ENCODE data around the gene HOXD11.

The HOXD11 gene

GRCh38 chr2:176107731-176108181, 676 bp downstream of the HOXD11 start:
- Histone ChIP-seq H3K9me3 (ENCODE audit: insufficient read depth, low read length) (no peaks in the 10 kb centered on the region), H4K20me1 (ENCODE audit: insufficient read depth, low read length) (no peaks in the 10 kb centered on the region), H3K79me2 (ENCODE audit: low read length) (no peaks in the 10 kb centered on the region), H3K9ac (ENCODE audit: low read length) (no peak overlapping the region), H2AFZ (ENCODE audit: low read depth, low read length) (no peak overlapping the region), H3K27me3 (ENCODE audit: low read depth, low read length) (no peaks in the 10 kb centered on the region), H3K4me1 (ENCODE audit: low read length) (peaks cover 28% of the 10 kb centered on the region), H3K27ac (ENCODE audit: low read length) (no peak overlapping the region), H3K4me2 (ENCODE audit: low read length) (no peak overlapping the region), H3K36me3 (replicated peaks; ENCODE audit: low read depth, low read length) (no peaks in the 10 kb centered on the region), H3K4me3 (ENCODE audit: low read length) (no peak overlapping the region)
- TF ChIP-seq EZH2phosphoT487 (IDR thresholded peaks at IDR 0.05; ENCODE audit: low read depth), result no peak
- TF ChIP-seq, protein P1, sequence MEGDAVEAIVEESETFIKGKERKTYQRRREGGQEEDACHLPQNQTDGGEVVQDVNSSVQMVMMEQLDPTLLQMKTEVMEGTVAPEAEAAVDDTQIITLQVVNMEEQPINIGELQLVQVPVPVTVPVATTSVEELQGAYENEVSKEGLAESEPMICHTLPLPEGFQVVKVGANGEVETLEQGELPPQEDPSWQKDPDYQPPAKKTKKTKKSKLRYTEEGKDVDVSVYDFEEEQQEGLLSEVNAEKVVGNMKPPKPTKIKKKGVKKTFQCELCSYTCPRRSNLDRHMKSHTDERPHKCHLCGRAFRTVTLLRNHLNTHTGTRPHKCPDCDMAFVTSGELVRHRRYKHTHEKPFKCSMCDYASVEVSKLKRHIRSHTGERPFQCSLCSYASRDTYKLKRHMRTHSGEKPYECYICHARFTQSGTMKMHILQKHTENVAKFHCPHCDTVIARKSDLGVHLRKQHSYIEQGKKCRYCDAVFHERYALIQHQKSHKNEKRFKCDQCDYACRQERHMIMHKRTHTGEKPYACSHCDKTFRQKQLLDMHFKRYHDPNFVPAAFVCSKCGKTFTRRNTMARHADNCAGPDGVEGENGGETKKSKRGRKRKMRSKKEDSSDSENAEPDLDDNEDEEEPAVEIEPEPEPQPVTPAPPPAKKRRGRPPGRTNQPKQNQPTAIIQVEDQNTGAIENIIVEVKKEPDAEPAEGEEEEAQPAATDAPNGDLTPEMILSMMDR (IDR thresholded peaks at IDR 0.05; ENCODE audit: low read depth, low read length), result no peak

DNA sequence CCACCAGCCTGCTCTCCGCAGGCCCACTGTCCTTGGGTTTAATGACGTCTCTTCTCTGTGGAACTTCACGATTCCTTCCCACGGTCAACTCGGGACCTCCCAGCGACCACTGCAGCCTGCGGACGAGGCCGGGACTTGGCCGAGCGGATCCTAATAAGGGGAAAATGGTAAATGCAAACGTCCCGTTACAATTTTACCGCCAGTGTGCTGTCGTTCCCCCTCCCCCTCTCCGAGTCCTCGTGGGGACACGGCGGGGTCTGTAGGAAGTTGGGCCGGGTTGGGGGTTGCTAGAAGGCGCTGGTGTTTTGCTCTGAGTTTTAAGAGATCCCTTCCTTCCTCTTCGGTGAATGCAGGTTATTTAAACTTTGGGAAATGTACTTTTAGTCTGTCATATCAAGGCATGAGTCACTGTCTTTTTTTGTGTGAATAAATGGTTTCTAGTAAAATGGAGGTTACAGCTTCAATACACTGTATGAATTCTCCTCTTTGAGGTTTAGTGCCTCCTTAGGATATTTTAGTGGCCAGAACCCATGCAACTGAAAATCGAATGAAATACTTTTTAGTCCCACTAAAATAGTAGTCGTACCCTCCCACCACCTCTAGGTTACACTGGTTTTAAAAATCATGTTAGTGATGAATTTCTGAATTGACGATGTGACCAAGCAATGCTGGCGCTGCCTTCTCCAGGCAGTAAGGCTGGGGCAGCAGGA, 2.3 kb downstream of the HOXD11 start:
- Histone ChIP-seq H3K27me3 (ENCODE audit: low read depth, low read length) (no peaks in the 10 kb centered on the region), H3K4me3 (ENCODE audit: low read length) (no peak overlapping the region), H2AFZ (ENCODE audit: low read depth, low read length) (no peak overlapping the region), H3K4me2 (ENCODE audit: low read length) (no peak overlapping the region), H3K4me1 (ENCODE audit: low read length) (peaks cover 26% of the 10 kb centered on the region), H3K9me3 (ENCODE audit: insufficient read depth, low read length) (no peaks in the 10 kb centered on the region), H3K36me3 (replicated peaks; ENCODE audit: low read depth, low read length) (no peaks in the 10 kb centered on the region), H3K79me2 (ENCODE audit: low read length) (no peaks in the 10 kb centered on the region), H3K27ac (ENCODE audit: low read length) (no peak overlapping the region), H4K20me1 (ENCODE audit: insufficient read depth, low read length) (no peaks in the 10 kb centered on the region), H3K9ac (ENCODE audit: low read length) (no peak overlapping the region)
- TF ChIP-seq, protein P1 (IDR thresholded peaks at IDR 0.05; ENCODE audit: low read depth, low read length), result no peak
- no peak for TF ChIP-seq EZH2phosphoT487 (IDR thresholded peaks at IDR 0.05; ENCODE audit: low read depth)

- no peaks in the 10 kb centered on the region for H3K27me3 ChIP-seq (ENCODE audit: low read depth, low read length)
- H3K9me3 ChIP-seq (ENCODE audit: insufficient read depth, low read length), result no peaks in the 10 kb centered on the region
- no peaks in the 10 kb centered on the region for H3K79me2 ChIP-seq (ENCODE audit: low read length)
- no peak overlapping the region for H3K4me3 ChIP-seq (ENCODE audit: low read length)
- no peaks in the 10 kb centered on the region for H3K36me3 ChIP-seq (replicated peaks; ENCODE audit: low read depth, low read length)
- TF ChIP-seq EZH2phosphoT487 (IDR thresholded peaks at IDR 0.05; ENCODE audit: low read depth), result no peak
- TF ChIP-seq, protein P1 (IDR thresholded peaks at IDR 0.05; ENCODE audit: low read depth, low read length), result no peak
- peaks cover 22% of the 10 kb centered on the region for H3K4me1 ChIP-seq (ENCODE audit: low read length)
- H3K4me2 ChIP-seq (ENCODE audit: low read length), result peak overlapping the region; percentile 59; the same call in 1 of the 2 replicates
- H3K27ac ChIP-seq (ENCODE audit: low read length), result no peak overlapping the region
- no peak overlapping the region for H2AFZ ChIP-seq (ENCODE audit: low read depth, low read length)
- no peak overlapping the region for H3K9ac ChIP-seq (ENCODE audit: low read length)
- H4K20me1 ChIP-seq (ENCODE audit: insufficient read depth, low read length), result no peaks in the 10 kb centered on the region
Observed at GRCh38 chr2:176109946-176110345, 2.9 kb downstream of the HOXD11 start.

DNA sequence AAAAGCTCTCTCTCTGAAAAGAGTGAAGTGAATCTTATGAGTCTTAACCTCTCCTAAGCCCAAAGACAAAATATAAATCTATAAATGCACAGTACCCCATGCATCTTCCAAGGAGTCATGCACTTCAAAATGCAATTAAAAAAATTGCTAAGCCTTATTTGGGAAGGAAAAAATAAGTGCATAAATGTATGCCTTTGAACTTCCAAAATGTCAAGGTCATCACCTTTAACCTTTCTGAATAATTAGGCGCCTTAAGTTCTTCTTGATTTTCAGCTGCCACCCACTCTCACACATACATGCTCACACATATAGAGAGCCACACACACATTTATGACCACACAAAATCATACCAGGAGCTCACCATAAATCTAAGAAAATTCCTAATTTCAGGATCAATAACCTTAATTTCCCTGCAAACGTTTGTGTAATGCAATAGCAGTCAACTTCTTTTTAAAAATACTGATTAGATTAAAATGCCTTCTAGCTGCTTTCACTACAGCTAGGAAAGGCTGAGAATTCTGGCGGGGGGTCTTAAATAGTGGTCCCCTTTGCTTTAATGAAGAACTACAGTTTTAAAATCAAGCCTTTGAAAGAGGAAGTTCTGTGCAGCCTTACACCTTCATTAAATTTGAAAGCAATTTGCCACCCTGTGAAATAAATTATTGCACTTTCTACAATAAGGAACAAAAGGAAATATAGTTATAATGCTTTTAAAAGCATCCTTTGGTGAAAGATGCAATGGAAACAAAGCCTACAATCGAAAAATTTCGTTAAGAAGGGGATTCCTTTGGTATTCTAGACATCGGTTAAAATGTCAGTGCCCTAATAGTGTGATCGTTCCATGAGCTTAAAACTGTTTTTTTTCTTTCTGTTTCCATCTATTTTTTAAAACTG, 3.6 kb downstream of the HOXD11 start:
- no peak overlapping the region for H3K27ac ChIP-seq (ENCODE audit: low read length)
- H3K4me2 ChIP-seq (ENCODE audit: low read length), result peak overlapping the region; percentile 59
- peak overlapping the region; percentile 61 for H3K4me3 ChIP-seq (ENCODE audit: low read length)
- 0 out of 2 replicates have a peak overlapping the region, but pooled peaks have one; percentile 21 for H2AFZ ChIP-seq (ENCODE audit: low read depth, low read length)
- no peaks in the 10 kb centered on the region for H4K20me1 ChIP-seq (ENCODE audit: insufficient read depth, low read length)
- no peaks in the 10 kb centered on the region for H3K36me3 ChIP-seq (replicated peaks; ENCODE audit: low read depth, low read length)
- no peak for TF ChIP-seq EZH2phosphoT487 (IDR thresholded peaks at IDR 0.05; ENCODE audit: low read depth)
- TF ChIP-seq, protein P1 (IDR thresholded peaks at IDR 0.05; ENCODE audit: low read depth, low read length), result no peak
- H3K79me2 ChIP-seq (ENCODE audit: low read length), result no peaks in the 10 kb centered on the region
- no peaks in the 10 kb centered on the region for H3K9me3 ChIP-seq (ENCODE audit: insufficient read depth, low read length)
- H3K9ac ChIP-seq (ENCODE audit: low read length), result no peak overlapping the region
- H3K4me1 ChIP-seq (ENCODE audit: low read length), result peaks cover 22% of the 10 kb centered on the region
- H3K27me3 ChIP-seq (ENCODE audit: low read depth, low read length), result no peaks in the 10 kb centered on the region
